Epithelial cell of proximal tubule (primary cell): ENCODE measurements around the gene ZNF674. TPM values are rescaled to one million over a fixed set of nuclear protein-coding genes. Genes with fewer than 3 reads are reported as not detected.
"Not testable (repeated sequence)": the region's sequence is repeated elsewhere in the genome, so short reads cannot be mapped to it uniquely, and the experiment has no call there.

Experiments used
- DNase-seq: peaks from one replicate; pipeline ENCODE4 v3.0.0-alpha.2; 2011; ENCODE audit warnings: low read depth
- H3K4me3 ChIP-seq: 2 replicates; pipeline ENCODE4 v1.5.1; 2011; ENCODE audit warnings: low read depth, mild to moderate bottlenecking, low read length
- total RNA-seq: library from RNA; depleted of rRNA; stranded (reverse); fragments of >200 nt; gene quantifications from 2 replicates; pipeline ENCODE4 v1.2.3, GENCODE V29; 2015
- TF ChIP-seq, protein P1 (sequence below): conservative IDR thresholded peaks from 2 replicates; pipeline ENCODE4 v1.5.1; 2012; ENCODE audit warnings: low read depth, mild to moderate bottlenecking, low read length

Gene ZNF674
- total RNA-seq, 1 donor from 2014 or later = 0.75 TPM

GRCh38 chrX:46465203-46465602, 80.0 kb downstream of the ZNF674 start:
- TF ChIP-seq, protein P1, sequence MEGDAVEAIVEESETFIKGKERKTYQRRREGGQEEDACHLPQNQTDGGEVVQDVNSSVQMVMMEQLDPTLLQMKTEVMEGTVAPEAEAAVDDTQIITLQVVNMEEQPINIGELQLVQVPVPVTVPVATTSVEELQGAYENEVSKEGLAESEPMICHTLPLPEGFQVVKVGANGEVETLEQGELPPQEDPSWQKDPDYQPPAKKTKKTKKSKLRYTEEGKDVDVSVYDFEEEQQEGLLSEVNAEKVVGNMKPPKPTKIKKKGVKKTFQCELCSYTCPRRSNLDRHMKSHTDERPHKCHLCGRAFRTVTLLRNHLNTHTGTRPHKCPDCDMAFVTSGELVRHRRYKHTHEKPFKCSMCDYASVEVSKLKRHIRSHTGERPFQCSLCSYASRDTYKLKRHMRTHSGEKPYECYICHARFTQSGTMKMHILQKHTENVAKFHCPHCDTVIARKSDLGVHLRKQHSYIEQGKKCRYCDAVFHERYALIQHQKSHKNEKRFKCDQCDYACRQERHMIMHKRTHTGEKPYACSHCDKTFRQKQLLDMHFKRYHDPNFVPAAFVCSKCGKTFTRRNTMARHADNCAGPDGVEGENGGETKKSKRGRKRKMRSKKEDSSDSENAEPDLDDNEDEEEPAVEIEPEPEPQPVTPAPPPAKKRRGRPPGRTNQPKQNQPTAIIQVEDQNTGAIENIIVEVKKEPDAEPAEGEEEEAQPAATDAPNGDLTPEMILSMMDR = no peak
- no peak overlapping the region for H3K4me3 ChIP-seq
- DNase-seq = no peak

- DNase-seq = no peak
- TF ChIP-seq, protein P1 = no peak
- no peak overlapping the region for H3K4me3 ChIP-seq
Observed at GRCh38 chrX:46463682-46464081, 81.5 kb downstream of the ZNF674 start.

GRCh38 chrX:46461660-46462191, 83.5 kb downstream of the ZNF674 start:
- TF ChIP-seq, protein P1 = no peak
- no peak for DNase-seq
- no peak overlapping the region for H3K4me3 ChIP-seq

DNA sequence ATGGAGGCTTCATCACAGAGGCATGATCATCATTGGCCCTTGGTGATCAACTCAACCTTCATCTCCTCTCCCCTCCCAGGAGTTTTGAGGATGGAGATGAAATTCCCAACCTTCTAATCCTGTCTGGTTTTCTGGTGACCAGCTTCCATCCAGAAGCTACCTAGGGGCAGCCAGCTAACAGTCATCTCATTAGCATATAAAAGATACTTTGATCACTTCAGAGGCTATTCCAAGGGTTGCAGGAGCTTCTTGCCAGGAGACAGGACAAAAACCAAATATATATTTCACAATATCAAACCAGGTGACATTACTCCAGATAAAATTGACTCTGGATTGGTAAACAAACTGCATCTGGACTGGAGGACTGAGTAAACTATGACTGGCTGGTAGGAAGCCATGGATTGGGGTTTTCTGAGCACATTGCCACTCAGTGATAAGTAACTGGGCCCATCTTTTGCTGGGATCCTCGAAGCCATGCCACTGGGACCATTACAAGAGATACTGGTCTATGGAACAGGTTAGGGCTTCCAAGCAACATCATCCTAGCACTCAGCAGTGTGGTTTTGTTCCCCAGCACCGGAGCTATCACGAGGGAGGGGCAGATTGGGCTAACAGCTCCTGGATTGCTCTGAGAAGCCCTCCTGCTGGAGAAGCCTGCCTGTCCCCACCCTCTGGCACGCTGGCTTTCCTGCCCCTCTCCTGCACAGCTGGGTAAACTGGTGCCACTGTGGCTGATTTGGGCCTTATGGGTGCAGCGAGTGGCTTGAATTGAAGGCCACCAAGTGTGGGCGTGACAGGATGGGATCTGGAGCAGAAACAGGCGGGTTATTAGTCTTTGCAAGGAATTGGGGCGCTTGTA, 84.2 kb downstream of the ZNF674 start:
- not testable (repeated sequence) for H3K4me3 ChIP-seq, DNase-seq

GRCh38 chrX:46459603-46460002, 85.6 kb downstream of the ZNF674 start:
- TF ChIP-seq, protein P1 = no peak
- no peak overlapping the region for H3K4me3 ChIP-seq
- no peak for DNase-seq

DNA sequence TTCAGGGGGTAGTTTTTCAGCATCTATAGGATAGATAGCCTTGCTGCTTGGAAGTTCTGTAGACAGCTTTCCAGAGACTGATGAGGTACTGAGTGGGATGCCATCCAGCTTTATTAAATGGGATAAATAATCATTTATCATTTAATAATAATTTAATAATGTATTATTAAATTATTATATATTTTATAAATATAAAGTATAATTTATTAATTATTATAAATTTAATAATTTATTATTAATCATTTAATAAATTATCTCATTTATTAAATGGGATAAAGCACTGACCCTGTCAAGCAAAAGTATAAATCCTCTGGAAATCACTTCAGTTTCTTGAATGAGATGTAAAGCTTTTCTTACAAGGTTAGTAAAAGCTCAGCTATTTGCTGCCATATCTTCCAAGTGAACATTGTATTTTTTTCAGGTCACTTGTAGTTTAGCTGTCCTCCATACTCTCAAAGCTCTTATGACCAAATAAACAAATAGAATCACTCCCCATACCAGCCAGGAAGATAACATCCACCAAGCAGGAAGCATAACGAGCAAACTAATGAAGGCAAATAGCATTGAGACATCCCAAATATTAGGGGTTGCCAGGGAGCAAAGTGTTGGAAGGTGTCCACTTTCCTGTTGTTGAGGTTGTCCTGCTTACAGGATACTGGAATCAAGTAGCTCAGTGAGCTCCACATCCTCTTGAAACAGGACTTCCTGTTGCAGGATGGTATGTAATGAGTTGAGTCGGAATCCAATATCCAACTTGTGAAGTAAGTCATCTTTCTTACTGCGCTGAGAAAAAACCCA, 88.9 kb downstream of the ZNF674 start:
- DNase-seq = no peak
- TF ChIP-seq, protein P1 = no peak
- H3K4me3 ChIP-seq = no peak overlapping the region

Other genes starting within 250 kb of the ZNF674 start
- gene CHST7, start 28.3 kb upstream of the ZNF674 start, total RNA-seq = 6.1 and 8.0 TPM in 2 replicates
- 10.7 and 23.2 TPM in 2 replicates for gene SLC9A7, start 213.7 kb upstream of the ZNF674 start, total RNA-seq